Ishikawa (cell line): Measurements from ENCODE around the gene HABP2.

ENCODE experiments used
- CEBPB ChIP-seq: IDR thresholded peaks from 2 replicates; pipeline ENCODE4 v1.6.1; 2012
- CREB1 ChIP-seq: IDR thresholded peaks from 2 replicates; pipeline ENCODE4 v1.6.1; 2012; ENCODE audit warnings: low read depth
- EP300 ChIP-seq: IDR thresholded peaks from 2 replicates; pipeline ENCODE4 v1.6.1; 2012; ENCODE audit warnings: borderline replicate concordance
- FOXM1 ChIP-seq: IDR thresholded peaks from 2 replicates; pipeline ENCODE4 v1.6.1; 2012; ENCODE audit warnings: low read depth, borderline replicate concordance
- TAF1 ChIP-seq: IDR thresholded peaks from 2 replicates; pipeline ENCODE4 v1.6.1; 2012; ENCODE audit warnings: low read depth, mild to moderate bottlenecking

DNA sequence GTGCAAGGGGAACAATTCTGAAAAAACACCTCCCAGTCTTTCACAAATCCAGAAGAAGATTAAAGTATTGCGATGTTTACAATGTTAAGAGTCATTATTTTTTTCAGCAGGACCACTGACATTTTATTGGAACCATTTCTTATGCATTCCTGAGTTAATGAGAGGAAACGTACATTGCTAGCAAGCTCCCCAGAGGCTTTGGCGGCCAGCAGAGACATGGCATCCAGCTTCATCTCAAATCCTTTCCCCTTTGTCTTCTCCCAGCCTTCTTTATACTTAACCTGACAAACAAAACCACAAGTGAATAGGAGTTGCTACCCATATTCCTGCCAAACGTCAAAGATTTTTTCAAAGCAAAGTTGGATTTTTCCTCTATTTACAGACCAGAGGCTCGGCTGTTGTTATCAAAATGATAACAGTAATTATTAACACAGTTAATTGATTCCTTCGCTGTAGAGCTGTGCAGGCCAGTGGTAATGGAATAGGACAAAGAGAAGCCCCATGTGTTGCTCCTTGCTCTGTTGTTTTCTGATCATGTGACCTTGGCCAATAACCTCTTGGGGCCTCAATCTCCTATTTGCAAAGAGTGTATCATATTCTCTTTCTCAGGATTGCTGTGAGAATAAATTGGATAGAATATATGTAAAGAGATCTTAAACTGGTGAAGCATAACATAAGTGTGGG, 79.0 kb downstream of the HABP2 start:
- TF ChIP-seq FOXM1 (no peak), CREB1 (no peak), TAF1 (no peak), EP300 (no peak), CEBPB (no peak)
